Parathyroid adenoma (tissue), 2 donors: ENCODE data around the gene PTGDR2.

Experiments
- H2AFZ ChIP-seq: fragments of 300-600 bp; sonication (generic); one replicate; pipeline ENCODE4 v1.7.0; 2017; ENCODE audit warnings: antibody characterized with exemption, mild to moderate bottlenecking
- H3K27ac ChIP-seq: fragments of 300-600 bp; sonication (generic); one replicate; pipeline ENCODE4 v1.7.0; 2017
- H3K27me3 ChIP-seq: fragments of 300-600 bp; sonication (generic); one replicate; pipeline ENCODE4 v1.7.0; 2017; ENCODE audit warnings: low read length; ENCODE audit not compliant: control insufficient read depth, insufficient read depth
- H3K36me3 ChIP-seq: fragments of 300-600 bp; sonication (generic); one replicate; pipeline ENCODE4 v1.7.0; 2017; ENCODE audit warnings: low read length; ENCODE audit not compliant: control insufficient read depth, insufficient read depth
- H3K4me1 ChIP-seq: fragments of 300-600 bp; sonication (generic); one replicate; pipeline ENCODE4 v1.7.0; 2017; ENCODE audit warnings: control low read depth
- H3K4me2 ChIP-seq: fragments of 300-600 bp; sonication (generic); one replicate; pipeline ENCODE4 v1.7.0; 2017; ENCODE audit warnings: low read length
- H3K4me3 ChIP-seq: fragments of 300-600 bp; sonication (generic); one replicate; pipeline ENCODE4 v1.7.0; 2017; ENCODE audit warnings: low read depth, low read length
- H3K79me2 ChIP-seq: fragments of 300-600 bp; sonication (generic); one replicate; pipeline ENCODE4 v1.7.0; 2017; ENCODE audit warnings: control low read depth
- H3K9ac ChIP-seq: fragments of 300-600 bp; sonication (generic); one replicate; pipeline ENCODE4 v1.7.0; 2017; ENCODE audit warnings: mild to moderate bottlenecking
- H3K9me3 ChIP-seq: fragments of 300-600 bp; sonication (generic); one replicate; pipeline ENCODE4 v1.7.0; 2017; ENCODE audit warnings: low read length; ENCODE audit not compliant: control insufficient read depth
- TF ChIP-seq, protein P1 (sequence below): fragments of 300-600 bp; sonication (generic); IDR thresholded peaks from one replicate; pipeline ENCODE4 v1.7.0; 2017; ENCODE audit warnings: antibody characterized with exemption, mild to moderate bottlenecking
- donor health status: primary hyperparathyroidism.

The PTGDR2 gene

DNA sequence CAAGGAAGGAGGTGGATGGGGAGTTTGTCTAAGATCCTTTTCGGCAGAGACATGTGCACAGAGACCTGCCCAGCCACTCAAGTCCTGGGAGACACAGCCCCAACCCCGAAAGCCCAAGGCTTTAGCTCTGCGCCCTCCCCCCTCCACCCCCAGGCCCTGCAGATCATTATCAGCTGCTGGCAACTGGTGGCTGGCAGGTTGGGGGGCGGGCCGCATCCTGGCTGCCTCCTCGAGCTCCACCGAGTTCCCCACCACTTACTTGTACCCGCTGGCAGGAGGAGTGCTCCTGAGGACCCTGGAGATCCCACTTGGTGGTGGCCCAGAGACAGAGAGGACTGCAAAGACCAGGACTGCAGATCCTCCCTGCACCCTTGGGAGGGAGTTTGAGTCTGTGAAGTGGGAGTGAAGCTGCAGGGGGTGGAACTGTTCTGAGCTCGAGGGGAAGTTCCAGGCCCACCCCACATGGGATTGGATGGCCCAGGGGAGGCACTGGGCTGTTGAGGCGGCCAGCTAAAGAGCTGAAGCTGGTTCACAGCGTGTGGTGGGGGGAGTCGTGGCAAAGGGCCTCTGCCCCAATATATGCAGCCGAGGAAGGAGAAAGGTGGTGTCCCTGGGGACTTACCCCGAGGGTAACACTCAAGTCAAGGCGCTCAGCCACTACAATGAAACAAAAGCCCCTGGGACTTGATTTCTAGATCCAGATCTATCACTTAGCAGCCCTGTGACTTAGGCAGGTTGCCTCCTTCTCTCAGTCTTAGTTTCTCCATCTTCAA lies 33.7 kb downstream of the PTGDR2 start:
- Histone ChIP-seq H3K4me1 (peaks cover 9% of the 10 kb centered on the region), H3K27me3 (no peaks in the 10 kb centered on the region), H3K9me3 (no peaks in the 10 kb centered on the region), H3K4me3 (no peak overlapping the region), H3K79me2 (no peaks in the 10 kb centered on the region), H3K4me2 (peak overlapping the region; percentile 5), H3K36me3 (no peaks in the 10 kb centered on the region), H3K27ac (no peak overlapping the region), H2AFZ (no peak overlapping the region), H3K9ac (no peak overlapping the region)
- TF ChIP-seq, protein P1, sequence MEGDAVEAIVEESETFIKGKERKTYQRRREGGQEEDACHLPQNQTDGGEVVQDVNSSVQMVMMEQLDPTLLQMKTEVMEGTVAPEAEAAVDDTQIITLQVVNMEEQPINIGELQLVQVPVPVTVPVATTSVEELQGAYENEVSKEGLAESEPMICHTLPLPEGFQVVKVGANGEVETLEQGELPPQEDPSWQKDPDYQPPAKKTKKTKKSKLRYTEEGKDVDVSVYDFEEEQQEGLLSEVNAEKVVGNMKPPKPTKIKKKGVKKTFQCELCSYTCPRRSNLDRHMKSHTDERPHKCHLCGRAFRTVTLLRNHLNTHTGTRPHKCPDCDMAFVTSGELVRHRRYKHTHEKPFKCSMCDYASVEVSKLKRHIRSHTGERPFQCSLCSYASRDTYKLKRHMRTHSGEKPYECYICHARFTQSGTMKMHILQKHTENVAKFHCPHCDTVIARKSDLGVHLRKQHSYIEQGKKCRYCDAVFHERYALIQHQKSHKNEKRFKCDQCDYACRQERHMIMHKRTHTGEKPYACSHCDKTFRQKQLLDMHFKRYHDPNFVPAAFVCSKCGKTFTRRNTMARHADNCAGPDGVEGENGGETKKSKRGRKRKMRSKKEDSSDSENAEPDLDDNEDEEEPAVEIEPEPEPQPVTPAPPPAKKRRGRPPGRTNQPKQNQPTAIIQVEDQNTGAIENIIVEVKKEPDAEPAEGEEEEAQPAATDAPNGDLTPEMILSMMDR: no peak

- H3K4me2 ChIP-seq: no peak overlapping the region
Measured at GRCh38 chr11:60818057-60818456, 37.7 kb downstream of the PTGDR2 start.

DNA sequence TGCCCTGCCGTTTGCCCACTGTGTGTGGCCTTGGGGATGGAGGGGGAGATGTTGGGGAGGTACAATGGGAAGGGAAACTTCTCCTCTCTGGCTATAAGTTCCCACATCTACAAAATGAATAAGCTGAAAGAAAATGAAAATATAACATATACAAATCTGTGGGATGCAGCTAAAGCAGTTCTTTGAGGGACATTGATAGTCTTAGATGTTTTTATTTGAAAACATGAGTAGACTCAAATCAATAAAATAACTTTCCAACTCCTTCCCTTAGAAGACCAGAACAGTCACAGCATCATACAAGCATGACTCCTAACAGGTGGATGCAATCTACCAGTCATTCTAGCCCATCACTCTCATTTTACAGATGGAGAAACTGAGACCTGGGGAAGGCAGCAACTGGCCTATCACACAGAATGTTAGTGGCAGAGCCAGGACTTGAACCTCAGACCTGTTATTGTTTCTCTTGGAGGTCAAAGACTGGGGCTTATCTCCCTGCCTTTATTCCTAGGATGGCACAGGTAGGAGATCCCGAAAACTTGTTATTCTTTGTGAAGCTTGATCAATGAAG lies 39.1 kb downstream of the PTGDR2 start:
- TF ChIP-seq, protein P1: no peak
- H3K79me2 ChIP-seq: no peaks in the 10 kb centered on the region

More at GRCh38 chr11:60818057-60818456, 37.7 kb downstream of the PTGDR2 start:
- Histone ChIP-seq H3K27ac (no peak overlapping the region), H3K27me3 (no peaks in the 10 kb centered on the region), H3K36me3 (no peaks in the 10 kb centered on the region), H2AFZ (no peak overlapping the region), H3K79me2 (no peaks in the 10 kb centered on the region), H3K9ac (no peak overlapping the region), H3K4me3 (no peak overlapping the region), H3K9me3 (no peaks in the 10 kb centered on the region), H3K4me1 (no peaks in the 10 kb centered on the region)
- TF ChIP-seq, protein P1: no peak

DNA sequence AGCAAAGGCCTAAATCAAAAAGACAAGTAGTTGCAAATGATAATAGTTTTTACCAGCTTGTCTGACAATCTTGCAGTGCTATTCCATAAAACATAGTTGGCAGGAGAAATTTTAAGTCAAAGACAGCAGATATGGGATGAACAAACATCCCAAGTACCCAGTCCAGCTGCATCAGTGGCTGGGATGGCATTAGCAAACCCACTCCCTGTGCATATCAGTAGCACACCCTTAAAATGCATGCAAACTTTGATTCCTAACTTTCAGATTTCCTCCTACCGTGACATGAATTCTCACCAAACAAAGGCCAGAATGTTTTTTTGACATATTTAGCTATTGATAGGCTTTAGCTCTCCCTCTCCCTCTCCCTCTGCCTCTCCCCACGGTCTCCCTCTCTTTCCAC lies 41.6 kb downstream of the PTGDR2 start:
- Histone ChIP-seq H3K79me2 (no peaks in the 10 kb centered on the region), H2AFZ (no peak overlapping the region), H3K4me2 (no peak overlapping the region), H3K27ac (no peak overlapping the region), H3K4me3 (no peak overlapping the region), H3K9ac (no peak overlapping the region), H3K27me3 (no peaks in the 10 kb centered on the region), H3K9me3 (no peaks in the 10 kb centered on the region), H3K4me1 (no peaks in the 10 kb centered on the region), H3K36me3 (no peaks in the 10 kb centered on the region)
- TF ChIP-seq, protein P1: no peak

More for the DNA sequence above, 39.1 kb downstream of the PTGDR2 start:
- no peaks in the 10 kb centered on the region for H3K36me3 ChIP-seq
- no peak overlapping the region for H2AFZ ChIP-seq
- no peak overlapping the region for H3K9ac ChIP-seq
- no peak overlapping the region for H3K4me2 ChIP-seq
- H3K27me3 ChIP-seq: no peaks in the 10 kb centered on the region
- H3K4me1 ChIP-seq: no peaks in the 10 kb centered on the region
- H3K9me3 ChIP-seq: no peaks in the 10 kb centered on the region
- no peak overlapping the region for H3K4me3 ChIP-seq
- no peak overlapping the region for H3K27ac ChIP-seq

DNA sequence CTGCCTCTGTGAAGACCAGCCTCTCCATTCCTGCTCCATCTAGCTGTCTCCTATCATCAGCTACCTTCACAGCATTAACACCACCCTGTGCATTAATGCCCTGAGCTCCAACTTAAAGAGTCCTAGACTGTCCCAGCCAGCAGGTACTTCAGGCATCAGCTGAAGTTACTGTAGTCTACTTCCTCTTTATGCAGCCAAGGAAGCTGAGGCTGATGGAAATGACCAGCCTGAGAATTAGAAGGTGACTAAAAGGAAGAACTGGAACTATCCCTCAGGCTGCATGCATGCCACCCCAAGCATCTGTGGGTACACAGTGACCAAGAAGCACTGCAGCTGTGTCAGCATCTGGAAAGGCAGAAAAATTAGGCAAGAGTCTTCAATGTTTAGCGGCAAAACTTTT lies 42.4 kb downstream of the PTGDR2 start:
- H3K27me3 ChIP-seq: no peaks in the 10 kb centered on the region
- H3K79me2 ChIP-seq: no peaks in the 10 kb centered on the region
- no peaks in the 10 kb centered on the region for H3K9me3 ChIP-seq
- no peak overlapping the region for H3K4me3 ChIP-seq
- H3K27ac ChIP-seq: no peak overlapping the region
- TF ChIP-seq, protein P1: no peak
- H3K36me3 ChIP-seq: no peaks in the 10 kb centered on the region
- no peaks in the 10 kb centered on the region for H3K4me1 ChIP-seq
- H3K4me2 ChIP-seq: no peak overlapping the region
- no peak overlapping the region for H2AFZ ChIP-seq
- H3K9ac ChIP-seq: no peak overlapping the region
